IMR-90 (cell line): Measurements from ENCODE around the gene TSEN54. TPM values are rescaled to one million over a fixed set of nuclear protein-coding genes. Genes with fewer than 3 reads are reported as not detected.

Experiments used
- ATAC-seq: fragments of 200-7000 bp; cut with Tn5 transposase; 2 replicates; pipeline ENCODE4 v1.9.1; 2020; ENCODE audit warnings: low read depth, mild to moderate bottlenecking, moderate library complexity
- BruUV-seq: library from RNA; stranded (reverse); fragments of 400-500 nt; replicated peaks from 2 replicates; lab custom pipeline; 2021; lab: Mats Ljungman, UMichigan
- CTCF ChIA-PET: fragments of 300-600 bp; formaldehyde crosslinking; extraction: SDS; loops from one replicate; lab custom pipeline; 2021; ENCODE audit warnings: antibody characterized with exemption; lab: Yijun Ruan, JAX
- POLR2A ChIA-PET: fragments of 300-600 bp; sonication (Branson Sonifier 250); formaldehyde crosslinking; loops from one replicate; lab custom pipeline; 2022; ENCODE audit warnings: antibody characterized with exemption; ENCODE audit not compliant: unreplicated experiment; lab: Charles Lee
- DNase-seq: peaks from one replicate; pipeline ENCODE4 v3.0.0; 2013
- H2AFZ ChIP-seq: replicated peaks from 2 replicates; pipeline ENCODE3; 2013; ENCODE audit warnings: low read length, mild to moderate bottlenecking; ENCODE audit not compliant: poor library complexity
- H2AK5ac ChIP-seq: 2 replicates; pipeline ENCODE4 v1.6.1; 2013; ENCODE audit warnings: low read depth, low read length, inconsistent platforms
- H2AK9ac ChIP-seq: replicated peaks from 2 replicates; pipeline ENCODE3; 2013; ENCODE audit warnings: mild to moderate bottlenecking, low read depth, low read length, moderate library complexity; ENCODE audit not compliant: poor library complexity
- H2BK120ac ChIP-seq: 2 replicates; pipeline ENCODE4 v1.6.1; 2013; ENCODE audit warnings: low read depth, low read length, inconsistent platforms
- H2BK15ac ChIP-seq: 3 replicates; pipeline ENCODE4 v1.6.1; 2013; ENCODE audit warnings: low read depth, low read length, inconsistent platforms
- H2BK20ac ChIP-seq: 2 replicates; pipeline ENCODE4 v1.6.1; 2013; ENCODE audit warnings: low read depth, mild to moderate bottlenecking, inconsistent platforms, low read length, moderate library complexity
- H2BK5ac ChIP-seq: 2 replicates; pipeline ENCODE4 v1.6.1; 2013; ENCODE audit warnings: mild to moderate bottlenecking, low read depth, low read length, inconsistent platforms; ENCODE audit not compliant: poor library complexity, severe bottlenecking
- H3K14ac ChIP-seq: replicated peaks from 2 replicates; pipeline ENCODE4 v1.6.1; 2013; ENCODE audit warnings: low read depth, low read length, inconsistent platforms
- H3K18ac ChIP-seq: 2 replicates; pipeline ENCODE4 v1.6.1; 2013; ENCODE audit warnings: low read depth, low read length, control low read depth
- H3K23ac ChIP-seq: 2 replicates; pipeline ENCODE4 v1.6.1; 2013; ENCODE audit warnings: low read depth, low read length, inconsistent platforms
- H3K27ac ChIP-seq: 2 replicates; pipeline ENCODE4 v1.5.1; 2013; ENCODE audit warnings: mild to moderate bottlenecking, control low read depth, low read length; ENCODE audit not compliant: insufficient read depth
- H3K27me3 ChIP-seq: 2 replicates; pipeline ENCODE4 v1.6.1; 2013; ENCODE audit warnings: low read length; ENCODE audit not compliant: control insufficient read depth, insufficient read depth
- H3K36me3 ChIP-seq: 2 replicates; pipeline ENCODE4 v1.6.1; 2013; ENCODE audit warnings: low read length, mixed read lengths; ENCODE audit not compliant: control insufficient read depth, insufficient read depth
- H3K4ac ChIP-seq: 2 replicates; pipeline ENCODE4 v1.6.1; 2013; ENCODE audit warnings: low read depth, low read length, inconsistent platforms
- H3K4me1 ChIP-seq: 2 replicates; pipeline ENCODE4 v1.6.1; 2013; ENCODE audit warnings: low read length, mixed read lengths; ENCODE audit not compliant: control insufficient read depth, insufficient read depth
- H3K4me2 ChIP-seq: 2 replicates; pipeline ENCODE4 v1.6.1; 2013; ENCODE audit warnings: low read depth, mild to moderate bottlenecking, control low read depth, low read length, moderate library complexity
- H3K4me3 ChIP-seq: 2 replicates; pipeline ENCODE4 v1.5.1; 2013; ENCODE audit warnings: low read depth, mild to moderate bottlenecking, control low read depth, low read length, moderate library complexity; ENCODE audit not compliant: insufficient read depth
- H3K56ac ChIP-seq: 2 replicates; pipeline ENCODE4 v1.6.1; 2013; ENCODE audit warnings: low read length, inconsistent platforms; ENCODE audit not compliant: insufficient read depth; ENCODE audit errors: extremely low read depth
- H3K79me1 ChIP-seq, 2 experiments: 2 replicates each; pipeline ENCODE4 v1.6.1; 2013; ENCODE audit warnings: low read length in 2 of 2, inconsistent platforms in 1 of 2, low read depth in 1 of 2
- H3K9ac ChIP-seq: 2 replicates; pipeline ENCODE4 v1.6.1; 2013; ENCODE audit warnings: low read depth, low read length, control low read depth
- H3K9me1 ChIP-seq: 2 replicates; pipeline ENCODE4 v1.6.1; 2013; ENCODE audit warnings: low read length, inconsistent platforms; ENCODE audit not compliant: insufficient read depth
- H3K9me3 ChIP-seq: 2 replicates; pipeline ENCODE4 v1.6.1; 2013; ENCODE audit warnings: low read length; ENCODE audit not compliant: control insufficient read depth, insufficient read depth
- H4K20me1 ChIP-seq: 2 replicates; pipeline ENCODE4 v1.6.1; 2013; ENCODE audit warnings: low read length, inconsistent platforms; ENCODE audit not compliant: insufficient read depth
- H4K5ac ChIP-seq: 2 replicates; pipeline ENCODE4 v1.6.1; 2013; ENCODE audit warnings: mild to moderate bottlenecking, low read depth, low read length, control low read depth
- H4K8ac ChIP-seq, 2 experiments: 2 replicates each; pipeline ENCODE4 v1.6.1; 2013; ENCODE audit warnings: low read depth in 2 of 2, low read length in 2 of 2, control low read depth in 1 of 2, inconsistent platforms in 1 of 2
- H4K91ac ChIP-seq: 2 replicates; pipeline ENCODE4 v1.6.1; 2013; ENCODE audit warnings: low read depth, low read length, inconsistent platforms; ENCODE audit not compliant: insufficient read depth
- CHD1 ChIP-seq: IDR thresholded peaks from 2 replicates; pipeline ENCODE4 v1.6.1; 2012; ENCODE audit warnings: low read depth, low read length, improper control_type of control experiment
- ELK1 ChIP-seq: fragments of 150-350 bp; IDR thresholded peaks from 2 replicates; pipeline ENCODE4 v1.6.1; 2016; ENCODE audit warnings: low read depth, mild to moderate bottlenecking, low read length, moderate library complexity, borderline replicate concordance
- FOS ChIP-seq: fragments of 150-350 bp; IDR thresholded peaks from 2 replicates; pipeline ENCODE4 v1.6.1; 2016; ENCODE audit warnings: low read depth, low read length
- MAFK ChIP-seq: IDR thresholded peaks from 2 replicates; pipeline ENCODE4 v1.6.1; 2012; ENCODE audit warnings: low read depth, low read length, improper control_type of control experiment
- MAZ ChIP-seq: IDR thresholded peaks from 2 replicates; pipeline ENCODE4 v1.6.1; 2012; ENCODE audit warnings: low read depth, mild to moderate bottlenecking, low read length, improper control_type of control experiment, moderate library complexity, borderline replicate concordance
- MXI1 ChIP-seq: IDR thresholded peaks from 2 replicates; pipeline ENCODE4 v1.6.1; 2012; ENCODE audit warnings: low read depth, mild to moderate bottlenecking, low read length, moderate library complexity, borderline replicate concordance
- NFE2L2 ChIP-seq: fragments of 150-350 bp; IDR thresholded peaks from 2 replicates; pipeline ENCODE4 v1.6.1; 2016; ENCODE audit warnings: low read depth, mild to moderate bottlenecking, low read length
- RAD21 ChIP-seq: IDR thresholded peaks from 2 replicates; pipeline ENCODE4 v1.6.1; 2012; ENCODE audit warnings: low read length, improper control_type of control experiment
- RCOR1 ChIP-seq: IDR thresholded peaks from 2 replicates; pipeline ENCODE4 v1.6.1; 2012; ENCODE audit warnings: mild to moderate bottlenecking, low read length, improper control_type of control experiment; ENCODE audit not compliant: insufficient replicate concordance
- RFX5 ChIP-seq: IDR thresholded peaks from 2 replicates; pipeline ENCODE4 v1.8.0; 2012; ENCODE audit warnings: low read depth, mild to moderate bottlenecking, low read length, moderate library complexity
- SMC3 ChIP-seq: fragments of 150-350 bp; IDR thresholded peaks from 2 replicates; pipeline ENCODE4 v1.6.1; 2016; ENCODE audit warnings: low read depth, mild to moderate bottlenecking, antibody characterized with exemption, low read length, moderate library complexity
- USF2 ChIP-seq: fragments of 150-350 bp; IDR thresholded peaks from 2 replicates; pipeline ENCODE4 v1.6.1; 2017; ENCODE audit warnings: mild to moderate bottlenecking, antibody characterized with exemption, low read length, low read depth
- WGBS, 2 experiments: methylation state at CpG; one replicate each; pipeline versions ENCODE4 v1.1.5 to v1.1.7; 2013; ENCODE audit warnings: missing lambda C conversion rate in 2 of 2; ENCODE audit not compliant: insufficient read length in 1 of 2; ENCODE audit errors: extremely low coverage in 2 of 2; 5-methylcytosine and 5-hydroxymethylcytosine counted together
- dilution Hi-C: fragments of 300-500 bp; cut with HindIII; formaldehyde crosslinking; loops from one replicate; pipeline ENCODE4 v1.14.3; 2018; ENCODE audit warnings: low sequenced_read_pairs; ENCODE audit not compliant: unreplicated experiment
- in situ Hi-C: fragments of 300-500 bp; cut with MboI; formaldehyde crosslinking; loops from 3 replicates; pipeline ENCODE4 v1.14.3; 2019; ENCODE audit warnings: low sequenced_read_pairs, inconsistent platforms, mixed read lengths
- intact Hi-C: fragments of 100-400 bp; cut with micrococcal nuclease; formaldehyde crosslinking; loops from 2 replicates; pipeline ENCODE4 v1.10.0; 2022
- polyA plus RNA-seq, 3 experiments: library from polyadenylated mRNA; depleted of rRNA; stranded (reverse); fragments of >200 nt; gene quantifications; 2 replicates each; pipeline ENCODE4 v1.2.3, GENCODE V29; 2012; ENCODE audit warnings: low replicate concordance in 1 of 3
- total RNA-seq: library from RNA; depleted of rRNA; stranded (reverse); fragments of >200 nt; gene quantifications from 2 replicates; pipeline ENCODE4 v1.2.3, GENCODE V29; 2012

TSEN54 gene
- total and polyA plus RNA-seq, 2 of the 4 experiments (the other 2 are of a cell fraction), result 7.2 to 14.9 TPM

GRCh38 chr17:75480281-75480680 lies 36.0 kb upstream of the TSEN54 start:
- in situ Hi-C loops (no loop called here), dilution Hi-C loops (no loop called here), intact Hi-C loops (no loop called here)
- DNase-seq (no peak), ATAC-seq (no peak)
- Histone ChIP-seq H2BK20ac (no peak overlapping the region), H3K27ac (no peak overlapping the region), H2BK15ac (no peak overlapping the region), H2AK5ac (no peak overlapping the region), H3K9me3 (no peaks in the 10 kb centered on the region), H2BK120ac (no peak overlapping the region), H2AFZ (no peak overlapping the region), H4K8ac (no peak overlapping the region), H2AK9ac (no peak overlapping the region), H3K36me3 (peaks cover 1% of the 10 kb centered on the region; the same call in 1 of the 2 replicates), H3K18ac (no peak overlapping the region), H4K20me1 (peaks cover 41% of the 10 kb centered on the region), H3K9me1 (peaks cover 12% of the 10 kb centered on the region), H3K4me1 (peaks cover 10% of the 10 kb centered on the region), H3K23ac (no peak overlapping the region), H3K4me2 (no peak overlapping the region), H3K79me1 (peaks cover 23 to 59% of the 10 kb centered on the region in 2 experiments), H4K5ac (no peak overlapping the region), H3K14ac (no peak overlapping the region), H3K27me3 (no peaks in the 10 kb centered on the region), H3K9ac (no peak overlapping the region), H3K4ac (no peak overlapping the region), H2BK5ac (no peak overlapping the region), H4K91ac (no peak overlapping the region), H3K4me3 (no peak overlapping the region), H3K56ac (no peak overlapping the region)
- no peak for TF ChIP-seq NFE2L2
- TF ChIP-seq CHD1, result no peak
- no peak for TF ChIP-seq USF2
- no peak for TF ChIP-seq MAZ
- TF ChIP-seq RFX5, result no peak
- no peak for TF ChIP-seq RAD21
- no peak for TF ChIP-seq SMC3
- TF ChIP-seq ELK1, result no peak
- no peak for TF ChIP-seq MAFK
- TF ChIP-seq RCOR1, result no peak
- no peak for TF ChIP-seq MXI1
- TF ChIP-seq FOS, result no peak
- BruUV-seq, result no TSS peak
- CTCF ChIA-PET, result no interaction called here
- WGBS, 2 experiments, result 92% methylated on average over 2 of the region's 6 CpGs; no CpG with 5 or more reads in 1 of the 2 experiments
- POLR2A ChIA-PET, result no interaction called here
